ENCODE results near the gene JMJD6. TPM values are rescaled to one million over a fixed set of nuclear protein-coding genes. Genes with fewer than 3 reads are reported as not detected.

Gene JMJD6
- total and polyA plus RNA-seq, 2 of the 8 experiments (the other 6 are each of a cell fraction or from before 2014, with no cell fraction given), result 8.6 to 18.6 TPM

DNA sequence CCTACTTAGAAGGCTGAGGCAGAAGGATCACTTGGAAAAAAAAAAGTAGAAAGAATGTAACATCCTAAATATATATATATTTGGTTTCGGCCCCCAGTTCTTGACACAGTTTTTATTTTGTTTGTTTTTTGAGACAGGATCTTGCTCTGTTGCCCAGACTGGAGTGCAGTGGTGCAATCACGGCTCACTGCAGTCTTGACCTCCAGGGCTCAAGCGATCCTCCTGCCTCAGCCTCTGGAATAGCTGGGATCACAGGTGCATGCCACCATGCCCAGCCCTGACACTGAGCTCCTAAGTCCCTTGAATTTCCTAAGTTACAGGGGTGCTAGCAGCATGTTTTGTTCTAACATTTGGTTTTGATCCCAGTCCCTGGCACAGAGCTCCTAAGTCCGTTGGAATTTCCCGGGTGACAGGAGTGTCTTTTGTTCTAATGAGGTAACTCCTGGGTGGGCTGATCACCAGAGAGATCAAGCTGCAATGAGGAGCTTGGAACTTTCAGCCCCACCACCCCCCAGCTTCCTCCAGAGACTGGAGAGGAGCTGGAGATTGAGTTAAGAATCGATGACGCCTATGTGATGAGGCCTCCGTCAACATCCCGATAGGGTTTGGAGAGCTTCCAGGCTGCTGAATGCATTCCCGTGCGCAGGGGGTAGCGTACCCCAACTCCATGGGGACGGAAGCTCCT is 35.7 kb downstream of the JMJD6 start:
- ChIA-PET CTCF (ENCODE audit: partially characterized antibody) (interaction anchor here (0.6 to 13.1 kb wide), 7 partner anchors 10 to 299 kb away, joined by 3 to 155 read pairs (median 4); partner anchors contain the start of gene MXRA7), POLR2A (ENCODE audit: partially characterized antibody) (interaction anchor here (1.2 kb wide), 2 partner anchors 18 to 132 kb away, joined by 3 to 4 read pairs; no protein-coding TSS in a partner anchor)
- Histone ChIP-seq H2AK5ac (ENCODE audit: low read depth, low read length) (no peak overlapping the region), H3K18ac (ENCODE audit: extremely low read depth, low read length) (no peak overlapping the region), H2BK5ac (ENCODE audit: low read depth, low read length) (no peak overlapping the region), H3K27me3 (replicated peaks in 1 of 4; ENCODE audit: control insufficient read depth in 3 of 4, extremely low read depth in 1 of 4, insufficient read depth in 3 of 4, low read length in 3 of 4) (no peaks in the 10 kb centered on the region; a peak in 1 of 7 replicates), H3K23me2 (ENCODE audit: low read depth, low read length) (no peaks in the 10 kb centered on the region), H4K8ac (ENCODE audit: extremely low read depth, insufficient read depth, low read length) (no peak overlapping the region; the same call in 1 of the 2 replicates), H2BK20ac (ENCODE audit: low read length) (no peak overlapping the region), H3K36me3 (ENCODE audit: control insufficient read depth in 2 of 4, insufficient read depth in 4 of 4, low read length in 3 of 4) (no peaks in the 10 kb centered on the region), H4K20me1 (replicated peaks in 1 of 2; ENCODE audit: control insufficient read depth in 1 of 2, insufficient read depth in 2 of 2, low read length in 2 of 2) (no peaks in the 10 kb centered on the region), H3K56ac (replicated peaks; ENCODE audit: insufficient read length, low read depth, low read length) (no peak overlapping the region), H3K9ac (replicated peaks in 1 of 4; ENCODE audit: extremely low read depth in 1 of 4, low read depth in 3 of 4, low read length in 3 of 4) (no peak overlapping the region), H3K79me1 (ENCODE audit: low read depth, low read length) (no peaks in the 10 kb centered on the region), H3K27ac (ENCODE audit: low read depth, low read length) (no peak overlapping the region), H3K4me1 (replicated peaks in 1 of 4; ENCODE audit: control insufficient read depth in 3 of 4, insufficient read depth in 4 of 4, low read length in 3 of 4) (peaks cover 0 to 9% (median 4%) of the 10 kb centered on the region in 4 experiments; a peak in 6 of 7 replicates), H3K4ac (replicated peaks; ENCODE audit: insufficient read length, low read depth, low read length) (no peak overlapping the region), H2BK12ac (ENCODE audit: low read depth, low read length) (no peak overlapping the region), H3K4me3 (ENCODE audit: extremely low read depth in 1 of 4, insufficient read depth in 2 of 4, low read depth in 3 of 4, low read length in 4 of 4) (no peak overlapping the region), H2AFZ (ENCODE audit: low read length) (no peak overlapping the region), H3K4me2 (ENCODE audit: insufficient read depth in 1 of 2, low read depth in 2 of 2, low read length in 2 of 2) (no peak overlapping the region), H3K79me2 (ENCODE audit: control insufficient read depth in 1 of 2, insufficient read depth in 2 of 2, low read length in 2 of 2) (no peaks in the 10 kb centered on the region), H4K91ac (replicated peaks; ENCODE audit: insufficient read length, low read length) (no peak overlapping the region), H3K14ac (ENCODE audit: insufficient read length) (no peak overlapping the region), H2BK120ac (replicated peaks; ENCODE audit: low read depth, low read length) (no peak overlapping the region), H2BK15ac (ENCODE audit: low read length) (no peak overlapping the region), H4K5ac (ENCODE audit: insufficient read length, low read depth, low read length) (no peak overlapping the region), H3K9me3 (ENCODE audit: insufficient read depth in 2 of 2, low read depth in 1 of 2, low read length in 1 of 2) (no peaks in the 10 kb centered on the region), H3K23ac (ENCODE audit: insufficient read length) (no peak overlapping the region)
- WGBS, 2 experiments (ENCODE audit: extremely low coverage in 1 of 2, insufficient coverage in 1 of 2, insufficient read length in 1 of 2, insufficient replicate concordance in 2 of 2, low coverage in 1 of 2, low lambda C conversion rate in 2 of 2, missing lambda C conversion rate in 1 of 2), result 92% methylated on average over 13 of the region's 13 CpGs; no CpG with 5 or more reads in 1 of the 2 experiments
- DNase-seq (ENCODE audit: low read depth in 1 of 2, low spot score in 2 of 2), result no peak
- FAIRE-seq, result no peak

Measured in H1 (cell line).